H1 (cell line): ENCODE data around the gene MYL5. TPM values are rescaled to one million over a fixed set of nuclear protein-coding genes. Genes with fewer than 3 reads are reported as not detected.

Experiments used
- ATF3 ChIP-seq: IDR thresholded peaks from 2 replicates; pipeline ENCODE4 v1.6.1; 2011; ENCODE audit warnings: low read depth, mild to moderate bottlenecking, low read length; ENCODE audit not compliant: insufficient read depth
- CREB1 ChIP-seq: IDR thresholded peaks from 2 replicates; pipeline ENCODE4 v1.6.1; 2012; ENCODE audit warnings: inconsistent platforms
- KDM1A ChIP-seq: fragments of 200-600, 300-600 bp; sonication (generic); IDR thresholded peaks from 2 replicates; pipeline ENCODE4 v1.7.1; 2016; ENCODE audit warnings: mild to moderate bottlenecking, low read length, borderline replicate concordance
- KDM4A ChIP-seq: IDR thresholded peaks from one replicate; pipeline ENCODE4 v1.7.1; 2012; ENCODE audit warnings: low read depth, mild to moderate bottlenecking, moderate library complexity, low read length, inconsistent platforms; ENCODE audit not compliant: severe bottlenecking
- MAFK ChIP-seq: IDR thresholded peaks from 2 replicates; pipeline ENCODE4 v1.6.1; 2012; ENCODE audit warnings: low read depth, mild to moderate bottlenecking, improper control_type of control experiment, low read length
- polyA plus RNA-seq, 7 experiments: library from polyadenylated mRNA; depleted of rRNA in 3 of 7; stranded (reverse) in 5 of 7; unstranded in 2 of 7; fragments of >200 nt in 5 of 7; fragments of 200-250 nt in 2 of 7; gene quantifications; 1 replicate in 5 of 7; 2 replicates in 1 of 7; 4 replicates in 1 of 7; pipeline versions ENCODE4 v1.2.1 to v1.2.3, GENCODE V29; 2011 to 2013; ENCODE audit warnings: missing spikeins in 2 of 7, mixed read lengths in 2 of 7
- total RNA-seq: library from RNA; stranded (reverse); fragmentation: NEBNext Ultra II Directional; extraction: Animal tissue kit (Norgen Biotek cat#: 25700); gene quantifications from 2 replicates; pipeline ENCODE4 v1.2.1, GENCODE V29; 2021

MYL5 gene
- total and polyA plus RNA-seq, 2 of the 8 experiments (the other 6 are each of a cell fraction or from before 2014, with no cell fraction given) = 5.7 to 6.8 TPM

GRCh38 chr4:679629-680028 is 5.3 kb downstream of the MYL5 start (continued):
- TF ChIP-seq KDM4A (no peak), KDM1A (no peak), MAFK (no peak), CREB1 (no peak), ATF3 (no peak)
